Kidney (tissue), 14 donors: ENCODE results near the gene KMT5C. TPM values are rescaled to one million over a fixed set of nuclear protein-coding genes. Genes with fewer than 3 reads are reported as not detected.

Source experiments
- DNase-seq, 5 donors: peaks; one replicate each; pipeline ENCODE4 v3.0.0-alpha.2; 2013 to 2020
- FAIRE-seq: peaks from 2 replicates; lab custom pipeline; 2012; peaks lifted over from hg19 to GRCh38; lab: Jason Lieb, UNC
- H3K27ac ChIP-seq, 2 donors: one replicate each; pipeline ENCODE4 v1.7.0; 2013; ENCODE audit warnings: low read depth in 2 of 2, low read length in 2 of 2, inconsistent platforms in 1 of 2
- H3K27me3 ChIP-seq: one replicate; pipeline ENCODE4 v1.7.1; 2013; ENCODE audit warnings: low read length, inconsistent platforms; ENCODE audit not compliant: control insufficient read depth, insufficient read depth
- H3K36me3 ChIP-seq, 3 donors: one replicate each; pipeline versions ENCODE4 v1.7.0 to v1.7.1; 2013; ENCODE audit warnings: low read length in 3 of 3, control low read depth in 1 of 3, inconsistent platforms in 1 of 3; ENCODE audit not compliant: insufficient read depth in 3 of 3, control insufficient read depth in 2 of 3
- H3K4me1 ChIP-seq, 3 donors: one replicate each; pipeline versions ENCODE4 v1.7.0 to v1.7.1; 2013; ENCODE audit warnings: low read length in 3 of 3, inconsistent platforms in 1 of 3, low read depth in 1 of 3; ENCODE audit not compliant: control insufficient read depth in 2 of 3, insufficient read depth in 2 of 3
- H3K4me3 ChIP-seq, 3 donors: one replicate each; pipeline versions ENCODE4 v1.7.0 to v1.8.1; 2013; ENCODE audit warnings: low read length in 3 of 3, control low read depth in 1 of 3, inconsistent platforms in 1 of 3
- H3K9ac ChIP-seq, 3 donors: one replicate each; pipeline versions ENCODE4 v1.7.0 to v1.7.1; 2013; ENCODE audit warnings: low read length in 3 of 3, control low read depth in 1 of 3, inconsistent platforms in 1 of 3
- H3K9me3 ChIP-seq, 3 donors: one replicate each; pipeline versions ENCODE4 v1.7.0 to v1.7.1; 2013; ENCODE audit warnings: low read length in 3 of 3, control low read depth in 1 of 3, inconsistent platforms in 1 of 3; ENCODE audit not compliant: control insufficient read depth in 2 of 3, insufficient read depth in 1 of 3
- CTCF ChIP-seq: IDR thresholded peaks from 3 replicates; pipeline ENCODE4 v1.5.1; 2012; ENCODE audit warnings: mild to moderate bottlenecking, moderate library complexity, borderline replicate concordance; ENCODE audit not compliant: insufficient read depth; ENCODE audit errors: extremely low read depth
- intact Hi-C: fragments of 100-400 bp; cut with DNase I; formaldehyde crosslinking; loops from one replicate; pipeline ENCODE4 v1.11.1; 2022
- polyA plus RNA-seq: library from polyadenylated mRNA; stranded (reverse); fragments of 350-450 nt; fragmentation: Illumina TruSeq; extraction: RNeasy Lipid Tissue Mini Kit (QIAGEN cat#74804); gene quantifications from one replicate; pipeline ENCODE4 v1.2.3, GENCODE V29; 2014; ENCODE audit warnings: low read depth, low replicate concordance; ENCODE audit not compliant: insufficient read depth
- total RNA-seq: library from RNA; stranded (reverse); fragmentation: NEBNext Ultra II Directional; extraction: Animal tissue kit (Norgen Biotek cat#: 25700); gene quantifications from one replicate; pipeline ENCODE4 v1.2.1, GENCODE V29; 2021
- donor health status: control.
- donor health status: control.
- donor health status: control.
- donor health status: control.
- donor health status: control.
- donor health status: DM: yes; HTN: yes; CAD: no.
- donor health status: Normal renal cell carcinoma (clear cell type).

Gene KMT5C
- total and polyA plus RNA-seq, 2 donors from 2014 or later = 4.1 to 13.0 TPM

- DNase-seq = no peak
- FAIRE-seq = no peak
- H3K9me3 ChIP-seq = peaks cover 0 to 8% (median 0%) of the 10 kb centered on the region in 3 donors
- H3K9ac ChIP-seq = no peak overlapping the region
- intact Hi-C loops = no loop called here
- no peaks in the 10 kb centered on the region for H3K27me3 ChIP-seq
- H3K36me3 ChIP-seq = peaks cover 0 to 4% (median 0%) of the 10 kb centered on the region in 3 donors
- no peak overlapping the region for H3K27ac ChIP-seq
- no peak overlapping the region for H3K4me3 ChIP-seq
- TF ChIP-seq CTCF = no peak
- no peaks in the 10 kb centered on the region for H3K4me1 ChIP-seq
Measured at GRCh38 chr19:55316646-55317045, 23.0 kb upstream of the KMT5C start.

GRCh38 chr19:55319785-55320184, 19.9 kb upstream of the KMT5C start:
- Histone ChIP-seq H3K36me3 (peaks cover 0 to 4% (median 0%) of the 10 kb centered on the region in 3 donors), H3K27me3 (no peaks in the 10 kb centered on the region), H3K9ac (no peak overlapping the region), H3K4me1 (no peaks in the 10 kb centered on the region), H3K9me3 (peaks cover 0 to 8% (median 0%) of the 10 kb centered on the region in 3 donors), H3K27ac (no peak overlapping the region), H3K4me3 (no peak overlapping the region)
- intact Hi-C loops = no loop called here
- no peak for TF ChIP-seq CTCF
- FAIRE-seq = no peak
- DNase-seq = peak; percentile 71 to 82 (median 78)

- intact Hi-C loops = no loop called here
- no peak for TF ChIP-seq CTCF
- H3K9ac ChIP-seq = no peak overlapping the region
Measured at GRCh38 chr19:55320844-55321419, 18.7 kb upstream of the KMT5C start.

More at GRCh38 chr19:55320844-55321419, 18.7 kb upstream of the KMT5C start:
- Histone ChIP-seq H3K4me3 (no peak overlapping the region), H3K27me3 (no peaks in the 10 kb centered on the region), H3K9me3 (peaks cover 0 to 7% (median 0%) of the 10 kb centered on the region in 3 donors), H3K27ac (no peak overlapping the region), H3K36me3 (peaks cover 0 to 4% (median 0%) of the 10 kb centered on the region in 3 donors), H3K4me1 (no peaks in the 10 kb centered on the region)
- no peak for FAIRE-seq
- DNase-seq = no peak
